ENCODE data around the gene HNRNPA0. TPM values are rescaled to one million over a fixed set of nuclear protein-coding genes. Genes with fewer than 3 reads are reported as not detected.
"Not testable (repeated sequence)": the region's sequence is repeated elsewhere in the genome, so short reads cannot be mapped to it uniquely, and the experiment has no call there.

The HNRNPA0 gene
- polyA plus RNA-seq, 1 of the 3 experiments (the other 2 are of a cell fraction): 24.9 TPM

GRCh38 chr5:137791799-137792198 is 37.6 kb upstream of the HNRNPA0 start:
- Histone ChIP-seq H3F3A (replicated peaks; ENCODE audit: insufficient read depth) (no peaks in the 10 kb centered on the region), H3K4me1 (ENCODE audit: control insufficient read depth in 1 of 2, insufficient read depth in 2 of 2, low read depth in 1 of 2, low read length in 1 of 2) (no peaks in the 10 kb centered on the region; a peak in 1 of 4 replicates), H3K4me3 (ENCODE audit: low read depth in 2 of 2, low read length in 1 of 2) (no peak overlapping the region), H3K9me2 (no peaks in the 10 kb centered on the region), H4K20me1 (ENCODE audit: insufficient read depth) (no peaks in the 10 kb centered on the region), H3K9me3 (no peaks in the 10 kb centered on the region), H3K79me2 (ENCODE audit: insufficient read depth) (no peaks in the 10 kb centered on the region), H2AFZ (ENCODE audit: low read depth) (no peak overlapping the region), H3K4me2 (no peak overlapping the region), H3K27ac (ENCODE audit: low read depth in 2 of 2, low read length in 1 of 2) (no peak overlapping the region), H3K27me3 (ENCODE audit: insufficient read depth) (no peaks in the 10 kb centered on the region), H3K9ac (no peak overlapping the region), H3K36me3 (replicated peaks in 1 of 2; ENCODE audit: control insufficient read depth in 1 of 2, insufficient read depth in 2 of 2, low read length in 1 of 2) (no peaks in the 10 kb centered on the region)
- no peak for DNase-seq
- ChIA-PET POLR2A (no interaction called here), CTCF (no interaction called here)
- no peak for TF ChIP-seq TAF1 (IDR thresholded peaks at IDR 0.05; ENCODE audit: borderline replicate concordance, low read depth, low read length)
- TF ChIP-seq, protein P1, sequence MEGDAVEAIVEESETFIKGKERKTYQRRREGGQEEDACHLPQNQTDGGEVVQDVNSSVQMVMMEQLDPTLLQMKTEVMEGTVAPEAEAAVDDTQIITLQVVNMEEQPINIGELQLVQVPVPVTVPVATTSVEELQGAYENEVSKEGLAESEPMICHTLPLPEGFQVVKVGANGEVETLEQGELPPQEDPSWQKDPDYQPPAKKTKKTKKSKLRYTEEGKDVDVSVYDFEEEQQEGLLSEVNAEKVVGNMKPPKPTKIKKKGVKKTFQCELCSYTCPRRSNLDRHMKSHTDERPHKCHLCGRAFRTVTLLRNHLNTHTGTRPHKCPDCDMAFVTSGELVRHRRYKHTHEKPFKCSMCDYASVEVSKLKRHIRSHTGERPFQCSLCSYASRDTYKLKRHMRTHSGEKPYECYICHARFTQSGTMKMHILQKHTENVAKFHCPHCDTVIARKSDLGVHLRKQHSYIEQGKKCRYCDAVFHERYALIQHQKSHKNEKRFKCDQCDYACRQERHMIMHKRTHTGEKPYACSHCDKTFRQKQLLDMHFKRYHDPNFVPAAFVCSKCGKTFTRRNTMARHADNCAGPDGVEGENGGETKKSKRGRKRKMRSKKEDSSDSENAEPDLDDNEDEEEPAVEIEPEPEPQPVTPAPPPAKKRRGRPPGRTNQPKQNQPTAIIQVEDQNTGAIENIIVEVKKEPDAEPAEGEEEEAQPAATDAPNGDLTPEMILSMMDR (IDR thresholded peaks at IDR 0.05): no peak
- no peak for TF ChIP-seq NRF1 (IDR thresholded peaks at IDR 0.05; ENCODE audit: low read depth, low read length)
- TF ChIP-seq JUND (IDR thresholded peaks at IDR 0.05): no peak
- no peak for TF ChIP-seq CHD2 (IDR thresholded peaks at IDR 0.05; ENCODE audit: low read length, partially characterized antibody)
- no peak for TF ChIP-seq SIN3A (IDR thresholded peaks at IDR 0.05; ENCODE audit: borderline replicate concordance, low read depth, low read length)
- 92% methylated on average over 4 of the region's 4 CpGs for WGBS (ENCODE audit: low lambda C conversion rate)

- H3K79me2 ChIP-seq (ENCODE audit: insufficient read depth): no peaks in the 10 kb centered on the region
- WGBS (ENCODE audit: low lambda C conversion rate): 93% methylated on average over 2 of the region's 2 CpGs
- H3K4me2 ChIP-seq: no peak overlapping the region
- no peak overlapping the region for H2AFZ ChIP-seq (ENCODE audit: low read depth)
- H3K9me3 ChIP-seq: no peaks in the 10 kb centered on the region
- no peaks in the 10 kb centered on the region for H3F3A ChIP-seq (replicated peaks; ENCODE audit: insufficient read depth)
- TF ChIP-seq EZH2phosphoT487 (IDR thresholded peaks at IDR 0.05; ENCODE audit: borderline replicate concordance, low read depth): no peak
- CTCF ChIA-PET: no interaction called here
- no peaks in the 10 kb centered on the region; a peak in 1 of 4 replicates for H3K4me1 ChIP-seq (ENCODE audit: control insufficient read depth in 1 of 2, insufficient read depth in 2 of 2, low read depth in 1 of 2, low read length in 1 of 2)
- H4K20me1 ChIP-seq (ENCODE audit: insufficient read depth): no peaks in the 10 kb centered on the region
- H3K36me3 ChIP-seq (replicated peaks in 1 of 2; ENCODE audit: control insufficient read depth in 1 of 2, insufficient read depth in 2 of 2, low read length in 1 of 2): no peaks in the 10 kb centered on the region
- POLR2A ChIA-PET: no interaction called here
- H3K9ac ChIP-seq: no peak overlapping the region
- H3K27me3 ChIP-seq (ENCODE audit: insufficient read depth): no peaks in the 10 kb centered on the region
- H3K4me3 ChIP-seq (ENCODE audit: low read depth in 2 of 2, low read length in 1 of 2): no peak overlapping the region
- H3K27ac ChIP-seq (ENCODE audit: low read depth in 2 of 2, low read length in 1 of 2): no peak overlapping the region
- H3K9me2 ChIP-seq: no peaks in the 10 kb centered on the region
- DNase-seq: no peak
These were observed 37.2 kb upstream of the HNRNPA0 start for GRCh38 chr5:137791387-137791786.

GRCh38 chr5:137788560-137788959 is 34.4 kb upstream of the HNRNPA0 start:
- H3K27ac ChIP-seq (ENCODE audit: low read depth in 2 of 2, low read length in 1 of 2); H4K20me1 ChIP-seq (ENCODE audit: insufficient read depth); H3K4me2 ChIP-seq; H3K36me3 ChIP-seq (replicated peaks in 1 of 2; ENCODE audit: control insufficient read depth in 1 of 2, insufficient read depth in 2 of 2, low read length in 1 of 2); H2AFZ ChIP-seq (ENCODE audit: low read depth); DNase-seq; CTCF ChIA-PET; POLR2A ChIA-PET; H3K27me3 ChIP-seq (ENCODE audit: insufficient read depth); H3K4me3 ChIP-seq (ENCODE audit: low read depth in 2 of 2, low read length in 1 of 2); H3K4me1 ChIP-seq (ENCODE audit: control insufficient read depth in 1 of 2, insufficient read depth in 2 of 2, low read depth in 1 of 2, low read length in 1 of 2); H3K9me3 ChIP-seq; H3K9ac ChIP-seq; H3F3A ChIP-seq (replicated peaks; ENCODE audit: insufficient read depth); H3K79me2 ChIP-seq (ENCODE audit: insufficient read depth); H3K9me2 ChIP-seq: not testable (repeated sequence)
- 71% methylated on average over 2 of the region's 2 CpGs for WGBS (ENCODE audit: low lambda C conversion rate)

Measured in SK-N-SH (cell line).